Fibroblast of pulmonary artery (primary cell): ENCODE results near the gene FBXO2.

ENCODE experiments used
- DNase-seq: peaks from one replicate; pipeline ENCODE4 v3.0.0-alpha.2; 2010; ENCODE audit warnings: low read depth
- H3K4me3 ChIP-seq: replicated peaks from 2 replicates; pipeline ENCODE4 v1.5.1; 2011; ENCODE audit warnings: low read depth, mild to moderate bottlenecking, control low read depth, low read length, moderate library complexity
- TF ChIP-seq, protein P1 (sequence below): IDR thresholded peaks from 2 replicates; pipeline ENCODE4 v1.5.1; 2011; ENCODE audit warnings: mild to moderate bottlenecking, control low read depth, low read length, inconsistent platforms; ENCODE audit errors: missing control alignments

Gene FBXO2

GRCh38 chr1:11697188-11697892 lies 43.1 kb upstream of the FBXO2 start:
- TF ChIP-seq, protein P1, sequence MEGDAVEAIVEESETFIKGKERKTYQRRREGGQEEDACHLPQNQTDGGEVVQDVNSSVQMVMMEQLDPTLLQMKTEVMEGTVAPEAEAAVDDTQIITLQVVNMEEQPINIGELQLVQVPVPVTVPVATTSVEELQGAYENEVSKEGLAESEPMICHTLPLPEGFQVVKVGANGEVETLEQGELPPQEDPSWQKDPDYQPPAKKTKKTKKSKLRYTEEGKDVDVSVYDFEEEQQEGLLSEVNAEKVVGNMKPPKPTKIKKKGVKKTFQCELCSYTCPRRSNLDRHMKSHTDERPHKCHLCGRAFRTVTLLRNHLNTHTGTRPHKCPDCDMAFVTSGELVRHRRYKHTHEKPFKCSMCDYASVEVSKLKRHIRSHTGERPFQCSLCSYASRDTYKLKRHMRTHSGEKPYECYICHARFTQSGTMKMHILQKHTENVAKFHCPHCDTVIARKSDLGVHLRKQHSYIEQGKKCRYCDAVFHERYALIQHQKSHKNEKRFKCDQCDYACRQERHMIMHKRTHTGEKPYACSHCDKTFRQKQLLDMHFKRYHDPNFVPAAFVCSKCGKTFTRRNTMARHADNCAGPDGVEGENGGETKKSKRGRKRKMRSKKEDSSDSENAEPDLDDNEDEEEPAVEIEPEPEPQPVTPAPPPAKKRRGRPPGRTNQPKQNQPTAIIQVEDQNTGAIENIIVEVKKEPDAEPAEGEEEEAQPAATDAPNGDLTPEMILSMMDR, result no peak

GRCh38 chr1:11695861-11696260 lies 41.6 kb upstream of the FBXO2 start:
- DNase-seq, result no peak
- no peak overlapping the region for H3K4me3 ChIP-seq
- TF ChIP-seq, protein P1, result no peak

More at GRCh38 chr1:11697188-11697892, 43.1 kb upstream of the FBXO2 start:
- H3K4me3 ChIP-seq, result no peak overlapping the region
- no peak for DNase-seq

- DNase-seq, result no peak
- TF ChIP-seq, protein P1, result no peak
- H3K4me3 ChIP-seq, result no peak overlapping the region
These were observed 39.7 kb upstream of the FBXO2 start for GRCh38 chr1:11693917-11694316.

DNA sequence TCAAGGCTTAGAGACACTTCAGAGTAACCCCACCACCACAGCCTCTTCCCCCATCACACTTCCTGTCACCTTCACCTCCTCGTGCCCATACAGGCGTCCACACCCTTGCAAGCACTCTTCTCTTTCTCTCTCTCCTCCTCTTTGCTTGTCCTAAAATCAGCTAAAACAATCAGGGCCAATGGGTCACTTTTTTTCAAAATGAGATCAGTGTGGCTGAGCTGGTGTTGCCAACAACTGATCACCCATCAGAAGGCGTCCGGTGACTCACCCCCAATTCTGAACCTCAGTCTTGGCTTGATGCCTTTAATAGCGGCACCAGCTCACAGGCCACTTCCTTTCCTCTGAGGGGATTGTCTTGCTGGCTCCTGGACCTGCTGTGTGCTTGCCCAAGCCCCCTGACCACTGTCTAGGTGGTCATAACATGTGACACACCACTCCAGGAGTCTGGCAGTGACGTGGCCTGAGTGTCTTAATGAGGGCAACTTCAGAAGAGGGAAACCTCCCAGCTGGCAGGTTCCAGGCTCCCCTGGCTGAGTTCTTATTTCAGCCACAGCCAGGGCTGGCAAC lies 38.9 kb upstream of the FBXO2 start:
- H3K4me3 ChIP-seq, result no peak overlapping the region
- TF ChIP-seq, protein P1, result no peak
- peak; percentile 62 for DNase-seq

- DNase-seq, result no peak
- TF ChIP-seq, protein P1, result no peak
- H3K4me3 ChIP-seq, result no peak overlapping the region
These were observed 37.9 kb upstream of the FBXO2 start for GRCh38 chr1:11691928-11692711.

GRCh38 chr1:11691302-11691914 lies 37.2 kb upstream of the FBXO2 start, which contains the start of gene DRAXIN:
Gene DRAXIN, plus strand, starts transcription at chr1:11691710. Its CDS starts 14,549 bp downstream, at chr1:11706259.
- TF ChIP-seq, protein P1, result no peak
- no peak within 1 kb of the TSS for H3K4me3 ChIP-seq
- DNase-seq, result no peak
